HG03354 (cell line): ENCODE results near the gene CHTF8.
"Not testable (repeated sequence)": the region's sequence is repeated elsewhere in the genome, so short reads cannot be mapped to it uniquely, and the experiment has no call there.

Experiments used
- ATAC-seq: cut with Tn5 transposase; IDR thresholded peaks from one replicate; pipeline ENCODE4 v1.9.1; 2021; ENCODE audit warnings: mild to moderate bottlenecking; ENCODE audit not compliant: unreplicated experiment, poor library complexity, severe bottlenecking

The CHTF8 gene

DNA sequence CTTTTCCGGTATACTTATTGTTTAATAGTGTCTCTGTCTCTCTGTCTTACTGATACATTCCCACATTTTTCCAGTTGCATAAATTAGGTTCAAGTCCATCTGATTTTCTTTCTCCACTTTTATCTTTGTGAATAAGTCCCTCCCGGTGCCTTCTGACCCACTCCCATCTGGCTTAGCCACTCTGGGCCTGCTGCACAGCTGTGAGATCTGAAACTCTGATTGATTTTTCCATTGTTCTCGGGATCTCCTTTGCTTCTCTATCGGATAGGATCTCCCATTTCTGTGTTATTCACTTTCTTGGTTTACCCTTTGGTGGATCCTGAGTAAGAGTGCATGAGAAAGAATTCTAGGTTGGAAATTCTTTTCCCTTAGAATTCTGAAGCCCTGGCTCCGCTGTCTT, 8.6 kb upstream of the CHTF8 start:
- ATAC-seq = no peak

DNA sequence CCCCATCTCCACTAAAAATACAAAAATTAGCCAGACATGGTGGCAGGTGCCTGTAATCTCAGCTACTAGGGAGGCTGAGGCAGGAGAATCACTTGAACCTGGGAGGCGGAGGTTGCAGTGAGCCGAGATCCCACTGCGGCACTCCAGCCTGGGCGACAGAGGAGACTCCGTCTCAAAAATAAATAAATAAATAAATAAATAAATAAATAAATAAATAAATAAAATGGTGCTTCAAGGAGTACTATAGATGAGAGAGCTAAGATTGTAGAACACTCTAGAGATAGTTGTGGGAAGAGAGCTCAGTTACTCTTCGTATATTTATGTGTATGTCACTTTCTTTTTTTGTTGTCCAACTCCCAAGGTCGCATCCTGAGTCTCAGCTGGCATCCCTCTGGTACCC, 7.1 kb upstream of the CHTF8 start:
- not testable (repeated sequence) for ATAC-seq

GRCh38 chr16:69138608-69139007, 6.2 kb upstream of the CHTF8 start:
- ATAC-seq = no peak

DNA sequence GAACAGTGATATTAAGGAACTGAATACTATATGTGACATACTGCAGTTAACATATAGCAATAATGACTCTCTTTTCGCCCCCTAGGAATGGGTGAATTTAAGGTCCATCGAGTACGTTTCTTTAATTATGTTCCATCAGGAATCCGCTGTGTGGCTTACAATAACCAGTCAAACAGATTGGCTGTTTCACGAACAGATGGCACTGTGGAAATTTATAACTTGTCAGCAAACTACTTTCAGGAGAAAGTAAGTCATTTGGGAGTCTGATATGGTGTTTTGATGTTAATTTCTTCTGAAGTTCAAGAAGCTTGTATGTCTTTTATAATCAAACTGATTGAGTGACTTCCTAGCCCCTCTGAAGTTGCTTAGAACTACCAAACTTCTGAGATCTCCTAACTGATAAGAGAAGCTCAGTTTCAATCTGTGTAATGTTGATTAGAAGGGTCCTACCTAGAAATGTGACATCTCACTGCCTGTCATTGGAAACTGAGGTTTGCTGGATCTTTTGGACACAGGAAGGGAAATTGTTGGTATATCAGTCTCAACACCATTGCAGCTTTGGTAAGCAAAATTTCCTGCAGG, 1.1 kb upstream of the CHTF8 start:
- no peak for ATAC-seq

GRCh38 chr16:69131839-69132423, 457 bp downstream of the CHTF8 start:
- peak; percentile 36 for ATAC-seq

- no peak for ATAC-seq
Measured at GRCh38 chr16:69131167-69131838, 1.1 kb downstream of the CHTF8 start.

DNA sequence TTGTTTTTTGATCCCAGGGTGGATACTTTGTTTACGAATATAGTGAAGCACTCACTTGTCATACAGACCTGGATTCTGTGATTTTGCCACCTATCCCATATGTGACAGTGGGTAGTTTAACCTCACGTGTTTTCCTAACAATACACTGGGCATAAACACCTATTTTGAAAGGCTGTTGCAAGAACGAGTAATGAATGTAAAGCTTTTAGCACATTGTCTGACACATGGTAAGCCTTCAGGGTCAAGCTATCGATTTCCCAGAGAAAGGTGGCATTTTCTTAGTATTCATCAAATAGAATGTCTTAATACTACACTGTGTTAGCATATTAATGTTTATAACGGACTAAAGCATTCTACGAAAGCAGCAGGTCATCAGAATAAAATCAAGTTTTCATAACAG, 1.9 kb downstream of the CHTF8 start:
- no peak for ATAC-seq

DNA sequence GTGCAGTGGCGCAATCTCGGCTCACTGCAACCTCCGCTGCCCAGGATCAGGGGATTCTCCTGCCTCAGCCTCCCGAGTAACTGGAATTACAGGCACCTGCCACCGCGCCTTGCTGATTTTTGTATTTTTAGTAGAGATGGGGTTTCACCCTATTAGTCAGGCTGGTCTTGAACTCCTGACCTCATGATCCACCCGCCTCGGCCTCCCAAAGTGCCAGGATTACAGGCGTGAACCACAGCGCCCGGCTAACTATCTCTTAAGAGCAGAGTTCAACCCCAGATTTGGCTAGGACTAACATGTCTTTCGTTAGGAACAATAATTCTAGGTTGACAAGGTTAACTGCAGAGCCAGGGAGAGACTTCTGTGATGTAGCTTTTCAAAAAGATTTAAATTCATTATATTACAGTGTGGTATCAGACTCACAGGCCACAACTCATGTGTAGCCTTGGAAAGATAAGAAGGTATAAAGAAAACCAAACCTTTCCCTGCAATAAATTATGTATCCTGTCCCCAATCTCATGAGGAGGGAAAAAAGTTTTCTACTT, 4.3 kb downstream of the CHTF8 start:
- no peak for ATAC-seq

DNA sequence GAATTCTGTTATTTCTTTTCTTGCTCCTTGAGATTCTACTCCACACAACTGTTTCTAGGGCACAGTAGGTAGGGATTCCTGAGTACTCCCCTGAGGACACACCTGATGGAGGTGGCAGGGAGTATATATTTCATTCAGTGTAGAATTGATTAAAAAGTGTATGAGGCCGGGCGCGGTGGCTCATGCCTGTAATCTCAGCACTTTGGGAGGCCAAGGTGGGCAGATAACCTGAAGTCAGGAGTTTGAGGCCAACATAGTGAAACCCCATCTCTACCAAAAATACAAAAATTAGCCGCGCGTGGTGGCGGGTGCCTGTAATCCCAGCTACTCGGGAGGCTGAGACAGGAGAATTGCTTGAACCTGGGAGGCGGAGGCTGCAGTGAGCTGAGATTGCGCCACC, 5.6 kb downstream of the CHTF8 start:
- ATAC-seq = not testable (repeated sequence)

DNA sequence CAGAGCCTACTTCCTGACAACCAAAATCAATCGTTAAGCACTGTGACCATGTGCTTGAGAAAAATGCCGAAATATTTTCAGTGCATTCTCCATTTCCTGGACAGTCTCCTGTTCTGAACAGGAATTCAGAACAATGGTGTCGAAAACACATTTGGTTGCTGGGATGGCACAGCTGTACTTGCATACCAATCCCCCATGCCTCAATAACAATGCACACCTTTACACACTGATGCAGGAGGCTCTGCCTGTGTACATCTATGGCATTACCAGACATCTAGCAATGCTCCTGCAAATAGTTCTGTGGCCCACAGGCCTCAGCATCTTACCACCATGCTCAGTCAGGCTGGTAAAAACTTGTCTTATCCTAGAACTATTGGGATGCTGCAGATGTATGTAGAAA, 6.2 kb downstream of the CHTF8 start:
- ATAC-seq = no peak

DNA sequence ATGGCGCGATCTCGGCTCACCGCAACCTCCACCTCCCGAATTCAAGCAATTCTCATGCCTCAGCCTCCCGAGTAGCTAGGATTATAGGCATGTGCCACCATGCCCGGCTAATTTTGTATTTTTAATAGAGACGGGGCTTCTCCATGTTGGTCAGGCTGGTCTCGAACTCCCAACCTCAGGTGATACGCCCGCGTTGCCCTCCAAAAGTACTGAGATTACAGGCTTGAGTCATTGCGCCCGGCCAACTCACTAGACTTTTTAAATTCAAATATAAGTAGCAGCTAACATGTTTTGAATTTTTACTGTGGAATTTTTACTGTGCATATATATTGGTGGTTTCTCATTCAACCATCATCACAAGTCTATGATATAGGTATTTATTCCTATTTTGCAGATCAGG, 7.4 kb downstream of the CHTF8 start:
- ATAC-seq = not testable (repeated sequence)

DNA sequence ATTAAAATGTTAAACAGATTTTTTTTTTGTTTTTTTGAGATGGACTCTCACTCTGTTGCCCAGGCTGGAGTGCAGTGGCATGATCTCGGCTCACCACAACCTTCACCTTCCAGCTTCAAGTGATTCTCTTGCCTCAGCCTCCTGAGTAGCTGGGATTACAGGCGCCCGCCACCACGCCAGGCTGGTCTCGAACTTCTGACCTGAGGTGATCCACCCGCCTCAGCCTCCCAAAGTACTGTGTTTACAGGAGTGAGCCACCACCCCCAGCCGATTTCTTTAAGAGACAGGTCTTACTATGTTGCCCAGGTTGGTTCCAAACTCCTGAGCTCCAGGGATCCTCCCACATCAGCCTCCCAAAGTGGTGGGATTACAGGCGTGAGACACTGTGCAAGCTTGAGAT, 8.0 kb downstream of the CHTF8 start:
- ATAC-seq = not testable (repeated sequence)

DNA sequence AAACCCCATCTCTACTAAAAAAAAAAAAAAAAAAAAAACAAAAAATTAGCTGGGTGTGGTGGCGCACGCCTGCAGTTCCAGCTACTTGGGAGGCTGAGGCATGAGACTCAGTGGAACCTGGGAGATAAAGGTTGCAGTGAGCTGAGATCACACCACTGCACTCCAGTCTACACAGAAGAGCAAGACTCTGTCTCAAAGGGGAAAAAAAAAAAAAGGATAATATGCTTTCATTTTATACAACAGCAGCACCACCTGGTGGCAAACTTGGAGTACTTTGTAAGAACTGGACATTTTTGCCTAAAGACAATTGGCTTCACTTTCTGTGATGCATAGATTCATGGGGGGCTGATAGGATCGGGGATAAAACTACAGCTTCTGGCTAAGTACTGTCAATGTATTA, 8.5 kb downstream of the CHTF8 start:
- no peak for ATAC-seq

GRCh38 chr16:69120096-69120664, 12.2 kb downstream of the CHTF8 start:
- no peak for ATAC-seq

GRCh38 chr16:69119536-69119935, 12.9 kb downstream of the CHTF8 start:
- no peak for ATAC-seq

GRCh38 chr16:69118994-69119393, 13.4 kb downstream of the CHTF8 start:
- ATAC-seq = no peak

GRCh38 chr16:69118468-69118867, 13.9 kb downstream of the CHTF8 start:
- no peak for ATAC-seq

- ATAC-seq = no peak
Measured at GRCh38 chr16:69116906-69117305, 15.5 kb downstream of the CHTF8 start.

DNA sequence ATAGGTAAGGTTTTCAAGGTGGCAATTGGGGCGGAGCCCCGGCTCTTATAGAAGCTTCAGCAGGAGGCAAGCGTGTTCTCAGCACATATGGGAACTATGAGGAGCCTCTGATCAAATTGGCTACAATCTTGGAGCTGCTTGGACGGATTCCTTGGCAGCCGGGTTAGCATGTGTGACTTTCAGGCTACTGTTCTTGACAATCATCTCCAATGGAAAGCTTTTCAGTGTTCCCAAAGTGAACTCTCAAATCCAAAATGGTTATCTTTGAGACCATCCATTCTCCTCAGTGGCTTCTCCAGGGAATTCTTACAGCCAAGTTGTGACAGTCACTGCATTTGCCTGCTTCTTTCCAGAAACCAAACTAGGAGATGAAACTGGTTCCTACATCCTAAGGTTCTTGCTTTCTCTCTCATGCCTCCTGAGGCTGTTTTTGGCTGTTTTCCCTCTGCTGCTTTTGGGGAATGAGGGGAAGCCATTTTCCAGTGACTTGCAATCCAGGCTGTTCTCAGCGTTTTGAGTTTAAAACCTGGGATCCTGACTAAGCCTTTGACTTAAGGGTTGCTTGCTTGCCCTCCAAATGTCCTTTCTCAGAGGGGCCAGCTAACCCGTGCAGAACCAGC, 16.0 kb downstream of the CHTF8 start:
- no peak for ATAC-seq

- ATAC-seq = no peak
Measured at GRCh38 chr16:69115837-69116236, 16.6 kb downstream of the CHTF8 start.
